Progenitor cell of endocrine pancreas (in vitro differentiated cells): ENCODE data around the gene LRBA. TPM values are rescaled to one million over a fixed set of nuclear protein-coding genes. Genes with fewer than 3 reads are reported as not detected.

Source experiments
- DNase-seq: peaks from one replicate; pipeline ENCODE4 v3.0.0; 2021; ENCODE audit warnings: low spot score; ENCODE audit not compliant: unreplicated experiment
- H3K27ac Mint-ChIP-seq: 2 replicates; pipeline ENCODE4 v1.8.0; 2021; ENCODE audit warnings: mild to moderate bottlenecking, moderate library complexity, mixed read lengths
- H3K27me3 Mint-ChIP-seq: 2 replicates; pipeline ENCODE4 v1.8.0; 2021; ENCODE audit warnings: mixed read lengths
- H3K36me3 Mint-ChIP-seq: 2 replicates; pipeline ENCODE4 v1.8.0; 2022; ENCODE audit warnings: mixed read lengths; ENCODE audit not compliant: insufficient read depth
- H3K4me1 Mint-ChIP-seq: 2 replicates; pipeline ENCODE4 v1.8.0; 2021; ENCODE audit warnings: low read depth, mixed read lengths
- H3K4me3 Mint-ChIP-seq: 2 replicates; pipeline ENCODE4 v1.8.0; 2021; ENCODE audit warnings: low read depth, mild to moderate bottlenecking, moderate library complexity, mixed read lengths
- H3K9me3 Mint-ChIP-seq: 2 replicates; pipeline ENCODE4 v1.8.0; 2021; ENCODE audit warnings: low read depth, mixed read lengths
- CTCF ChIP-seq: fragments of 200-600 bp; sonication (generic); IDR thresholded peaks from one replicate; pipeline ENCODE4 v1.5.0; 2021; ENCODE audit warnings: antibody characterized with exemption, mild to moderate bottlenecking; ENCODE audit not compliant: unreplicated experiment
- total RNA-seq: library from RNA; stranded (reverse); gene quantifications from 2 replicates; pipeline ENCODE4 v1.2.1, GENCODE V29; 2021

Gene LRBA
- total RNA-seq, 1 donor from 2014 or later, result 95.2 TPM

GRCh38 chr4:150280081-150280895 lies 734.8 kb downstream of the LRBA start:
- no peaks in the 10 kb centered on the region for H3K4me1 Mint-ChIP-seq
- H3K36me3 Mint-ChIP-seq, result peaks cover 34% of the 10 kb centered on the region
- no peak for DNase-seq
- H3K27ac Mint-ChIP-seq, result peak overlapping the region; percentile 38
- no peak for TF ChIP-seq CTCF
- no peak overlapping the region for H3K4me3 Mint-ChIP-seq
- peaks cover 12% of the 10 kb centered on the region for H3K9me3 Mint-ChIP-seq
- H3K27me3 Mint-ChIP-seq, result no peaks in the 10 kb centered on the region

- H3K27ac Mint-ChIP-seq, result no peak overlapping the region
- H3K36me3 Mint-ChIP-seq, result peaks cover 51% of the 10 kb centered on the region
- H3K4me3 Mint-ChIP-seq, result no peak overlapping the region
- no peaks in the 10 kb centered on the region for H3K27me3 Mint-ChIP-seq
- peaks cover 18% of the 10 kb centered on the region for H3K9me3 Mint-ChIP-seq
- no peak for DNase-seq
- no peaks in the 10 kb centered on the region for H3K4me1 Mint-ChIP-seq
- TF ChIP-seq CTCF, result no peak
Measured at GRCh38 chr4:150278206-150278605, 736.9 kb downstream of the LRBA start.

DNA sequence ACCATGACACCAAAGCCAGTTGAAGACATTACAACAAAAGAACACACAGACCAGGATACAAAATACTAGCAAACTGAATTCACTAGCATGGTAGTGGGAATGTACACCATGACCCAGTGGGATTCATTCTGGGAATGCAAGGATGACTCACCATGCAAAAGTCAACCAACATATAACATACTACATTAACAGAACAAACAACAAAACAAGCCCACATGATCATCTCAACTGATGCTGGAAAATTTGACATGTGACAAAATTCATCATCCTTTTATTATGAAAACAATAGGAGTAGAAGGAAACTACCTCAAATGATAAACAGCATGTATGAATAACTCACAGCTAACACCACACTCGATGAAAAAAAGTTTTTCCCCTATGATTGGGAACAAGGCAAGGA lies 746.6 kb downstream of the LRBA start:
- H3K4me1 Mint-ChIP-seq, result peaks cover 3% of the 10 kb centered on the region
- H3K36me3 Mint-ChIP-seq, result peaks cover 45% of the 10 kb centered on the region
- no peaks in the 10 kb centered on the region for H3K27me3 Mint-ChIP-seq
- no peak for TF ChIP-seq CTCF
- peaks cover 20% of the 10 kb centered on the region for H3K9me3 Mint-ChIP-seq
- H3K4me3 Mint-ChIP-seq, result no peak overlapping the region
- H3K27ac Mint-ChIP-seq, result no peak overlapping the region
- no peak for DNase-seq

GRCh38 chr4:150265806-150266205 lies 749.3 kb downstream of the LRBA start:
- Mint-ChIP-seq H3K9me3 (peaks cover 11% of the 10 kb centered on the region), H3K4me3 (no peak overlapping the region), H3K4me1 (peaks cover 3% of the 10 kb centered on the region), H3K36me3 (peaks cover 37% of the 10 kb centered on the region), H3K27me3 (no peaks in the 10 kb centered on the region), H3K27ac (no peak overlapping the region)
- no peak for TF ChIP-seq CTCF
- DNase-seq, result no peak

DNA sequence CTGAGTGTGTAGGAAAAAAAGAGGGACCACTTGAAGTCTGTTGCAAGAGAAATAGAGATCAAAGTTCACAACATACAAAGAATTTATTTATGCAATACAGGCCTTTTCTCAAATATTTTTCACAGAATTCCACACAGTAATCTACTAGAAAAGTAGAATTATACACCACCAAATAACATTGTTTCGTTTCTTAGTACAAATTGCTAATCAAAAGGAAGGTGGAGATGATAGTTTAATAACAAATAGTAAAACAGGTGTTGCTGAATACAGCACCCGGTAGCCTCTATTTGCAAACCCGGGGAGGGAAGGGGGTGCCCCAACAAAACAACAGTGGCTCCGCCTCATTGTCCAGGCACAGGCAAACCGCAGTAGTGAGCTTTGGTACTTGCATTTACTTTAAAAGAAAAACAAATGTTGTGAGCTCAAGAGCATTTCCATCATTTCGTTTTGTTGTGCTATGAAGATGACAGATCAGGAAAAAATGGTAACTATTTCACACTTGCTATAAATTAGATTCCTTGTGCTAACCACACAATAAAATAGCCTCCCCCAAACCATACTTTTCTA lies 750.4 kb downstream of the LRBA start:
- DNase-seq, result no peak
- no peak overlapping the region for H3K27ac Mint-ChIP-seq
- no peak overlapping the region for H3K4me3 Mint-ChIP-seq
- H3K9me3 Mint-ChIP-seq, result peaks cover 11% of the 10 kb centered on the region
- peaks cover 3% of the 10 kb centered on the region for H3K4me1 Mint-ChIP-seq
- peaks cover 30% of the 10 kb centered on the region for H3K36me3 Mint-ChIP-seq
- TF ChIP-seq CTCF, result no peak
- no peaks in the 10 kb centered on the region for H3K27me3 Mint-ChIP-seq
